T-helper 1 cell treated with Interleukin-12 subunit alpha and Interleukin-12 subunit beta and Interleukin-4 antibody, amounts not matched to agents 30 ng/mL and 1 ng/mL, for 36 hours (primary cell): ENCODE results near the gene CTSC. TPM values are rescaled to one million over a fixed set of nuclear protein-coding genes. Genes with fewer than 3 reads are reported as not detected.
"Not testable (repeated sequence)": the region's sequence is repeated elsewhere in the genome, so short reads cannot be mapped to it uniquely, and the experiment has no call there.

ENCODE experiments used
- intact Hi-C: fragments of 100-400 bp; cut with micrococcal nuclease; formaldehyde crosslinking; loops from one replicate; pipeline ENCODE4 v1.15.1; 2024
- total RNA-seq: library from RNA; stranded (reverse); gene quantifications from 2 replicates; pipeline ENCODE4 v1.2.3, GENCODE V29; 2022

CTSC gene
- total RNA-seq, 1 donor from 2014 or later: 249 TPM

GRCh38 chr11:88292171-88292843, 45.2 kb downstream of the CTSC start:
- intact Hi-C loops: no loop called here

DNA sequence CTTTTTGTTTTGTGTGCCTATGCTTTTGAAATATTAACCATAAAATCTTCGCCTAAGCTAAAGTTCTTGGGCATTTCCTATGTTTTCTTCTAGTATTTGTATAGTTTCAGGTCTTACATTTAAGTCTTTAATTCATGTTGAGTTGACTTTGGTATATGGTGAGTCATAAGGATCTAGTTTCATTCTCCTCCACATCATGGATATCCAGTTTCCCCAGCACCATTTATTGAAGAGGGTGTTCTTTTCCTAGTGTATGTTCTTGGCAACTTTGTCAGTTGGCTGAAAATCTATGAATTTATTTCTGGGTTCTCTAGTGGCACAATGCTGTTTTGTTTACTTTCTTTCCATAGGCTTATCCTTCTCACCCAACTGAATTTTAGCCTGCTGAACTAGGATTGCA, 49.0 kb downstream of the CTSC start:
- intact Hi-C loops: no loop called here

GRCh38 chr11:88284336-88285050, 53.0 kb downstream of the CTSC start:
- intact Hi-C loops: no loop called here

DNA sequence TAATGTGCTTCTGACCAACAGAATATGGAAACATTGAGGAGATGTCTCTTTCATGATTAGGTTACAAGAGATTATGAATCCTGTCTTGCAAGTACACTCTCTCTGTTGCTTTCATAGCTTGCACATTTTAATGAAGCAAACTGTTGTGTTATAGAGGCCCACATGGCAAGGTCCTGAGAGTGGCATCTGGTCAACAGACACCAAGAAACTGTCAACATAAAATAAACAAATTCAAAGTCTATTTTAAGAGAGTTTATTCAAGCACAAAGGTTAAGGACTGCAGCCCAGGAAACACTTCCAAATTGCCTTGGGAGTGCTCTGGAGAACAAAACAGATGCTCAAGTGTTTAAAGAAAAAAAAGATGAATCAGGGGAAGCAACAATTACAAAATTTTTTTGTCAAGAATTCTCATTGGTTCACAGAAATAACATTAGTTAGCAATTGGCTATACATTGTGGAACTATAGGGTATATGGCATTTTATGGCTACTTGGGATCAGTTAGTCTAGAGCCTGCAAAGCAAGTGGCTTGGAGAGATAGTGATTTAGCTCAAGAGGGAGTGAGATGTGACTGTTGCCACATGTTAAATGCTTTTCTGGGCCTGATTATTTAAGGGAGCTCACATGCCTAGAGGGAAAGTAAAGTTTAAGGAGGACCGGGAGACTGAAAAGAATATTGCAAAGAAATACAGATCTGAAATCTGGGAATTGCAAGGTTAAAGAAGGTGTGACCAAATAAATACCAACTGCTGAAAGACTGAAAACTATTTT, 54.6 kb downstream of the CTSC start:
- intact Hi-C loops: no loop called here

GRCh38 chr11:88281317-88281712, 56.2 kb downstream of the CTSC start:
- intact Hi-C loops: no loop called here

GRCh38 chr11:88280673-88281316, 56.7 kb downstream of the CTSC start:
- intact Hi-C loops: no loop called here

GRCh38 chr11:88277349-88277915, 60.1 kb downstream of the CTSC start:
- intact Hi-C loops: no loop called here

- intact Hi-C loops: no loop called here
Measured at GRCh38 chr11:88275636-88276035, 61.9 kb downstream of the CTSC start.

- intact Hi-C loops: no loop called here
Measured at GRCh38 chr11:88266919-88267318, 70.6 kb downstream of the CTSC start.

- intact Hi-C loops: no loop called here
Measured at GRCh38 chr11:88266157-88266556, 71.4 kb downstream of the CTSC start.

GRCh38 chr11:88259431-88259830, 78.1 kb downstream of the CTSC start:
- intact Hi-C loops: no loop called here

DNA sequence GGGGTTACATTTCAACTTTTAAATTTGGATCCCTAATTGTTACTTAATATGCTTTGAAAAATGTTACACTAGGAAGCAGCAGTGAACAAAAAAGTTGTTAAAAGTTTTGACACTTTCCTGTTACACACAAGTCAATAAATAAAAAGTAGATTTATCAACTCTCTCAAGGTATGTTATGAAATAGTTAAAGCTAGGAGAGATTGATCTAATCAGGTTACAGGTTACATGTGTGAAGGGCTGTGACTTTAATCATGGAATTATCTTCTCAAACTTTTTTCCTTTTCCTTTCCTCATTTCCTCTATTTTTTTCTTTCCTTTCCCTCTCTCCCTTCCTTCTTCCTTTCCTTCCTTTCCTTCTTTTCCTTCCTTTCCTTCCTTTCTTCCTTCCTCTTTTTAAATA, 85.3 kb downstream of the CTSC start:
- intact Hi-C loops: no loop called here

GRCh38 chr11:88250566-88251242, 86.8 kb downstream of the CTSC start:
- intact Hi-C loops: no loop called here

- intact Hi-C loops: no loop called here
Measured at GRCh38 chr11:88249706-88250105, 87.8 kb downstream of the CTSC start.

GRCh38 chr11:88246696-88247095, 90.8 kb downstream of the CTSC start:
- intact Hi-C loops: no loop called here

DNA sequence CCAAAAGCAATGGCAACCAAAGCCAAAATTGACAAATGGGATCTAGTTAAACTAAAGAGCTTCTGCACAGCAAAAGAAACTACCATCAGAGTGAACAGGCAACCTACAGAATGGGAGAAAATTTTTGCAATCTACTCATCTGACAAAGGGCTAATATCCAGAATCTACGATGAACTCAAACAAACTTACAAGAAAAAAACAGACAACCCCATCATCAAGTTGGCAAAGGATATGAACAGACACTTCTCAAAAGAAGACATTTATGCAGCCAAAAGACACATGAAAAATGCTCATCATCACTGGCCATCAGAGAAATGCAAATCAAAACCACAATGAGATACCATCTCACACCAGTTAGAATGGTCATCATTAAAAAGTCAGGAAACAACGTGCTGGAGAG, 92.0 kb downstream of the CTSC start:
- intact Hi-C loops: not testable (repeated sequence)

Other genes with a start within 250 kb of the CTSC start
- 2.6 and 3.7 TPM in 2 replicates for gene RAB38, start 162.3 kb downstream of the CTSC start, total RNA-seq